Right hindlimb (tissue), 1 donor: Measurements from ENCODE around the gene RPL39L.
"Not testable (repeated sequence)": the region's sequence is repeated elsewhere in the genome, so short reads cannot be mapped to it uniquely, and the experiment has no call there.

Experiments
- DNase-seq: peaks from one replicate; pipeline ENCODE4 v3.0.0-alpha.2; 2018

The RPL39L gene

GRCh38 chr3:187136936-187137335 is 2.4 kb downstream of the RPL39L start:
- DNase-seq, result no peak

- no peak for DNase-seq
These were observed 3.0 kb downstream of the RPL39L start for GRCh38 chr3:187136337-187136736.

GRCh38 chr3:187135172-187135690 is 4.1 kb downstream of the RPL39L start:
- DNase-seq, result not testable (repeated sequence)

- not testable (repeated sequence) for DNase-seq
These were observed 6.1 kb downstream of the RPL39L start for GRCh38 chr3:187133181-187133580.

- DNase-seq, result no peak
These were observed 6.6 kb downstream of the RPL39L start for GRCh38 chr3:187132666-187133065.

GRCh38 chr3:187131981-187132380 is 7.3 kb downstream of the RPL39L start:
- DNase-seq, result no peak

GRCh38 chr3:187130346-187131066 is 8.8 kb downstream of the RPL39L start:
- DNase-seq, result no peak

GRCh38 chr3:187125319-187126031 is 13.8 kb downstream of the RPL39L start:
- no peak for DNase-seq

GRCh38 chr3:187122261-187122660 is 17.0 kb downstream of the RPL39L start:
- DNase-seq, result no peak

- DNase-seq, result no peak
These were observed 19.0 kb downstream of the RPL39L start for GRCh38 chr3:187120326-187120725.

GRCh38 chr3:187114511-187114910 is 24.8 kb downstream of the RPL39L start:
- DNase-seq, result no peak

GRCh38 chr3:187112934-187113793 is 26.1 kb downstream of the RPL39L start:
- no peak for DNase-seq

GRCh38 chr3:187110156-187110555 is 29.1 kb downstream of the RPL39L start:
- DNase-seq, result no peak

- no peak for DNase-seq
These were observed 31.3 kb downstream of the RPL39L start for GRCh38 chr3:187107989-187108388.

GRCh38 chr3:187105700-187106099 is 33.6 kb downstream of the RPL39L start:
- no peak for DNase-seq

- DNase-seq, result peak; percentile 80
These were observed 34.4 kb downstream of the RPL39L start for GRCh38 chr3:187104933-187105332.

GRCh38 chr3:187104342-187104741 is 35.0 kb downstream of the RPL39L start:
- DNase-seq, result peak; percentile 26

- no peak for DNase-seq
These were observed 36.0 kb downstream of the RPL39L start for GRCh38 chr3:187103251-187103650.

GRCh38 chr3:187102073-187102634 is 37.1 kb downstream of the RPL39L start:
- no peak for DNase-seq

- DNase-seq, result peak; percentile 84
These were observed 37.9 kb downstream of the RPL39L start for GRCh38 chr3:187101184-187102072.

GRCh38 chr3:187098923-187099512 is 40.3 kb downstream of the RPL39L start:
- DNase-seq, result no peak
